Peyer's patch (tissue), 4 donors: Measurements from ENCODE around the gene ZFHX3. TPM values are rescaled to one million over a fixed set of nuclear protein-coding genes. Genes with fewer than 3 reads are reported as not detected.

Experiments
- DNase-seq, 3 donors: peaks; one replicate each; pipeline ENCODE4 v3.0.0-alpha.2; 2017 to 2019
- H3K27ac ChIP-seq, 4 donors: fragments of 200-600 bp; sonication (generic); one replicate each; pipeline ENCODE4 v1.5.1; 2016 to 2019
- H3K27me3 ChIP-seq, 2 donors: fragments of 200-600 bp; sonication (generic); one replicate each; pipeline ENCODE4 v1.5.1; 2019
- H3K36me3 ChIP-seq, 3 donors: fragments of 200-600 bp; sonication (generic); one replicate each; pipeline ENCODE4 v1.5.1; 2016 to 2019
- H3K4me1 ChIP-seq, 4 donors: fragments of 200-600 bp; sonication (generic); one replicate each; pipeline ENCODE4 v1.5.1; 2016 to 2019
- H3K4me3 ChIP-seq, 4 donors: fragments of 200-600 bp; sonication (generic); 1 replicate in 3 of 4; 2 replicates in 1 of 4; pipeline ENCODE4 v1.5.1; 2016 to 2019; ENCODE audit warnings: mild to moderate bottlenecking in 1 of 4
- H3K9me3 ChIP-seq, 4 donors: fragments of 200-600 bp; sonication (generic); one replicate each; pipeline ENCODE4 v1.5.1; 2016 to 2019; ENCODE audit warnings: mild to moderate bottlenecking in 1 of 4
- POLR2A ChIP-seq, 2 donors: fragments of 450-650 bp; IDR thresholded peaks; one replicate each; pipeline ENCODE4 v1.5.1; 2017; ENCODE audit warnings: antibody characterized with exemption in 2 of 2, mild to moderate bottlenecking in 2 of 2, moderate library complexity in 2 of 2
- total RNA-seq, 4 donors: library from RNA; depleted of rRNA; stranded (reverse); fragments of >200 nt; gene quantifications; one replicate each; pipeline ENCODE4 v1.1.0, GENCODE V29; 2016
- TF ChIP-seq, protein P1 (sequence below), 6 experiments: fragments of 450-650 bp in 4 of 6; fragments of 200-600 bp in 2 of 6; sonication (generic) in 1 of 6; IDR thresholded peaks; one replicate each; pipeline ENCODE4 v1.5.1; 2017 to 2019; ENCODE audit warnings: antibody characterized with exemption in 6 of 6, mild to moderate bottlenecking in 3 of 6, moderate library complexity in 1 of 6

The ZFHX3 gene
- total RNA-seq, 4 donors from 2014 or later, result 6.3 to 39.6 (median 14.6) TPM

DNA sequence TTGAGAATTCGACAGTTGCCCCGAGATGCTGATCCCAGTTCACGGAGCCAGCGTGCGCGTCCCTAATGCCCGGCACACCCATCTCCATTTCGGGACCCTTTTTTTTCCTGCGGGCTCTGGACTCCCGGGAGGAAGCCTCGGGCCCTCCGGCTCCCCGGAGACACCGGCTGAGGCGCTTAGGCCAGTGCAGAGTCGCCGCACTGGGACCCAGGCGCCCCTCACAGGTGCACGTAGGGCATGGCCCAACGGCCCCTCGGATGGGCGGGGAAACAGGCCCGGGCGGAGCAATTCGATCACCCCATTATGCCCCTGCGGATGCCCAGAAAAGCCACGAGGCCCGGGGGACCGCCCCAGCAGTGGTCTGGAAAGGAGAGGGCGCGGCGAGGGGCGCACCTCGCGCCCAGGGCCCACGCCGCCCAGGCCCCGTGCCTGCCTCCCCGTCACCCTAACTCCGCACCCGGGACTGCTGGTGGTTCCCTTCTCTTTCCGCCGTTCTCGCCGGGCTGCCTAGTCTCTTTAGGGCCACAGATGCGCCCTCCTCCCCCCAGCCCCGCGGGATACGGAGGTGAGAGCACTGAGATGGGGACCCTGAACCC lies 18.5 kb upstream of the ZFHX3 start:
- TF ChIP-seq, protein P1, sequence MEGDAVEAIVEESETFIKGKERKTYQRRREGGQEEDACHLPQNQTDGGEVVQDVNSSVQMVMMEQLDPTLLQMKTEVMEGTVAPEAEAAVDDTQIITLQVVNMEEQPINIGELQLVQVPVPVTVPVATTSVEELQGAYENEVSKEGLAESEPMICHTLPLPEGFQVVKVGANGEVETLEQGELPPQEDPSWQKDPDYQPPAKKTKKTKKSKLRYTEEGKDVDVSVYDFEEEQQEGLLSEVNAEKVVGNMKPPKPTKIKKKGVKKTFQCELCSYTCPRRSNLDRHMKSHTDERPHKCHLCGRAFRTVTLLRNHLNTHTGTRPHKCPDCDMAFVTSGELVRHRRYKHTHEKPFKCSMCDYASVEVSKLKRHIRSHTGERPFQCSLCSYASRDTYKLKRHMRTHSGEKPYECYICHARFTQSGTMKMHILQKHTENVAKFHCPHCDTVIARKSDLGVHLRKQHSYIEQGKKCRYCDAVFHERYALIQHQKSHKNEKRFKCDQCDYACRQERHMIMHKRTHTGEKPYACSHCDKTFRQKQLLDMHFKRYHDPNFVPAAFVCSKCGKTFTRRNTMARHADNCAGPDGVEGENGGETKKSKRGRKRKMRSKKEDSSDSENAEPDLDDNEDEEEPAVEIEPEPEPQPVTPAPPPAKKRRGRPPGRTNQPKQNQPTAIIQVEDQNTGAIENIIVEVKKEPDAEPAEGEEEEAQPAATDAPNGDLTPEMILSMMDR (IDR thresholded peaks at IDR 0.05), result no peak
- no peak for TF ChIP-seq POLR2A (IDR thresholded peaks at IDR 0.05)
- H3K9me3 ChIP-seq, result no peaks in the 10 kb centered on the region
- H3K4me1 ChIP-seq, result peaks cover 0 to 64% (median 5%) of the 10 kb centered on the region in 4 donors
- peak in 1 of 3 donors; percentile 43 for DNase-seq
- peaks cover 0 to 35% of the 10 kb centered on the region in 2 donors for H3K27me3 ChIP-seq
- peak overlapping the region in 2 of 4 donors; percentile 26 to 38 for H3K4me3 ChIP-seq
- H3K36me3 ChIP-seq, result no peaks in the 10 kb centered on the region
- peak overlapping the region in 1 of 4 donors; percentile 40 for H3K27ac ChIP-seq

DNA sequence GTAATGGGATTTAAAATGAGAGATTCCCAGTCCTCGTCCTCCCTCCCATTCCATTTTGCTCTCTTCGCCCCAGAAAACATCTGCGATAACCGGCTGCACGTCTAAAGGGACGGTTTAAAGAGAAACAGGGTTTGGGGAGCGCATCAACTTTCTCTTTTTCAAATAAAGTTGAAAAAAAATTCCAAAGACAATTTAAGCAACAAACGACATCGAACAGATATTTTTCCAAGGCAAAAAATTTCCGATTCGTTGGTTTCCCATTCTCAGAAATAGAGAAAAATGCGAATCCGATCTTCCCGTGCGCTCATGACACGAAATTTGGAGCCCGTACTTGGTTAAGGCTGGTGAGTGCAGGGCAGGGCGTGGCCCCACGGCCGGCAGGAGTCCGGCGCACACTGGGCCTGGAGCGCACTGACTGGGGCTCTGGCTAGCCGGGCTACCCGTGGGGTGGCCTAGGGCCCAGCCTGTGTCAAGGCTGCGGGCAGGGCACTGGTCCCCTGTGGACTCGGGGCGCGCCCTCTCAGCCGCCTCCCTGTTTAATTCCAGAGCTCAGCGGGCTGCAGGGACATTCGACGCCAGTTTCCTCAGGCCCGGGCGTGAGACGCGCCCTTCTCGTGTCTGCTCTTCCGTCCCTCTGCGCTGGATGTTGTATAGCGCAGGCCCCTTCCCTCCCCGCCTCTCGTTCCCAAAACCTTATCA lies 17.9 kb upstream of the ZFHX3 start:
- DNase-seq, result peak in 2 of 3 donors; percentile 47 to 52
- Histone ChIP-seq H3K27me3 (peaks cover 0 to 35% of the 10 kb centered on the region in 2 donors), H3K27ac (peak overlapping the region in 1 of 4 donors; percentile 40), H3K4me3 (peak overlapping the region in 2 of 4 donors; percentile 26 to 38), H3K4me1 (peaks cover 0 to 58% (median 5%) of the 10 kb centered on the region in 4 donors), H3K36me3 (no peaks in the 10 kb centered on the region), H3K9me3 (no peaks in the 10 kb centered on the region)
- no peak for TF ChIP-seq POLR2A (IDR thresholded peaks at IDR 0.05)
- TF ChIP-seq, protein P1 (IDR thresholded peaks at IDR 0.05), result no peak

DNA sequence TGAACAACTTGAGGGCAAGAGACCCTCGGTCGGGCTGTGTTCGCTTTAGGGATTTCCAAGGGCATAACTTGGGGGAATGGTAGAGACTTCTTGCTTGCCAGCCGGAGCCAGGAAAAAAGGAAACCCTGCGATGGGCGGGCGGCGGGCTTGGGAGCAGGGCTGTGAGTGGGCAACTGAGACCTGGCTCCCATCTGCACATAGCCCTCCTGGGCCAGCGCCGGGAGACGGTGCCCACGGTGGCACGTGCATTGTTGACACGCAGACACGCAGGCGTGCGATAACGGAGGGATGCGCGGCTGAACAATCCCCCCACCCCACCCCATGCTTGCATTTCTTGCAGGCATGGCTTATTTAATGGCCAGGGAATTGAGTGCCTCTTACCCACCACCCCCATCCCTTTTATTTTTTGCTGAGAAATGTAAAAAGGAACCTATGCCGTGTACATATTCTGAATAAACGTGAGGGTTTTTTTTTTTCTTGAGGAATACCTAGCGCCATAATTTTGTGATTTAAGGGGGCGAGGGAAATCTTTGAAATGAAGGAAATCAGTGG lies 17.1 kb upstream of the ZFHX3 start:
- Histone ChIP-seq H3K27ac (no peak overlapping the region), H3K27me3 (peaks cover 0 to 35% of the 10 kb centered on the region in 2 donors), H3K9me3 (no peaks in the 10 kb centered on the region), H3K36me3 (no peaks in the 10 kb centered on the region), H3K4me1 (peaks cover 0 to 58% (median 5%) of the 10 kb centered on the region in 4 donors), H3K4me3 (peak overlapping the region in 2 of 4 donors; percentile 12 to 25)
- TF ChIP-seq, protein P1 (IDR thresholded peaks at IDR 0.05), result no peak
- TF ChIP-seq POLR2A (IDR thresholded peaks at IDR 0.05), result no peak
- peak in 1 of 3 donors; percentile 45 for DNase-seq

DNA sequence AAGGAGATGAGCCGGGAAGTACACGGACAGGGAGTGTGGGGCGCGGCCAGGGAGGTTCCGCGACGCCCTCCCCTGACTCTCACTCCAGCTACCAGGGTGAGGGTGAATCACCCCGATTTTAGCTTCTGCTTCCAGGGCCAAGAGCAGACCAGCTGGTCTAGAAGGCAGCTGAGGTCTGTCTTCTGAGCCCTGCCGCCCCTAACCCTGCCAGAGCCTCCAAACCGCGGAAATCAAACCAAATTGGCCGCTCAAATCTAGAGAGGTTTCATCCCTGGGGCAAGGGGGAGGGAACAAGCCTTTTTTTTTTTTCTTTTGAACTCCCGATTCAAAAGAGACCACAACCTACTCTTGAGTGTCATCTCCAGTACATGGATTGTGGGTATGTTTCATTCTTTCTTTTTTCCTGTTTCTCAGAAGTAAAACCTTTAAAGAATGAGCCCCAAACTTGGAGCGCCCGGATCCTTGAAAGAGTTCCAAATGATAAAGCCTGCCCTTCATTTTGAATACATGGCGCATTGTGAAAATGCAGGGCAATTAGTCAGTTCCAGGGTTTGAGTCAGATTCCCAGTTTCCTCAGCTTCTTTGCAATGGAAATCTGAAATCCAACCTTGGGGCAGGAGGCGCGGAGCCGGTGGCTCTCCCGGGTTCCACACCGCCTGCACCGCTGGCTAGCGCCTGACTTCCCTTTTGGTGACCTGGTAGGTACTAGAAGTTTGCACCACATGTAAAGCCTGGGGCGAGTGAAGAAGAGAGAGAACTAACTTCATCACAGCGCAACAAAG lies 16.5 kb upstream of the ZFHX3 start:
- peak in 1 of 3 donors; percentile 46 for DNase-seq
- Histone ChIP-seq H3K27me3 (peaks cover 0 to 35% of the 10 kb centered on the region in 2 donors), H3K4me1 (peaks cover 0 to 62% (median 5%) of the 10 kb centered on the region in 4 donors), H3K9me3 (no peaks in the 10 kb centered on the region), H3K36me3 (no peaks in the 10 kb centered on the region), H3K4me3 (peak overlapping the region in 2 of 4 donors; percentile 12 to 25), H3K27ac (no peak overlapping the region)
- TF ChIP-seq, protein P1 (IDR thresholded peaks at IDR 0.05), result no peak
- no peak for TF ChIP-seq POLR2A (IDR thresholded peaks at IDR 0.05)

DNA sequence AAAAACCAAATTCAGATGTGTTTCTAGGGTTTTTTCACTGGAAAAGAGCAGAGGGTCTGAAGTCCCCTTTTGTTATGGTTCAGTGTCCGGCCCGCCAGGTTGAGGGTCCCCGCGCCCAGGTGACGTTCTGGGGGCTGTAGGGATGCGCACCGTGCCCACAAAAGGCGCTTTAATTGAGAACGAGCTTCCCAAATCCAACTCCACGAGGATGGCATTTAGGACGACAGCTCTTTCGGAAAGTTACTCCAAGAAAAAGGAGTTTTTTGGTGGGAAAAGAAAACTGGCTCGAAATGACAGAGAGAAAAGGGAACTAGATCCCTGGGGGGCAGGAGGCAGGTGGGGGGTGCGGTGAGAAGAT lies 15.9 kb upstream of the ZFHX3 start:
- Histone ChIP-seq H3K27ac (no peak overlapping the region), H3K36me3 (no peaks in the 10 kb centered on the region), H3K4me1 (peaks cover 0 to 64% (median 5%) of the 10 kb centered on the region in 4 donors), H3K9me3 (no peaks in the 10 kb centered on the region), H3K4me3 (peak overlapping the region in 1 of 4 donors; percentile 12), H3K27me3 (peaks cover 0 to 35% of the 10 kb centered on the region in 2 donors)
- no peak for DNase-seq
- TF ChIP-seq POLR2A (IDR thresholded peaks at IDR 0.05), result no peak
- TF ChIP-seq, protein P1 (IDR thresholded peaks at IDR 0.05), result no peak
